HG03558 (cell line): Measurements from ENCODE around the gene SH3PXD2A.

Experiments
- ATAC-seq: cut with Tn5 transposase; IDR thresholded peaks from one replicate; pipeline ENCODE4 v1.9.1; 2021; ENCODE audit warnings: moderate number of reproducible peaks; ENCODE audit not compliant: unreplicated experiment; ENCODE audit errors: extremely low read depth

SH3PXD2A gene

DNA sequence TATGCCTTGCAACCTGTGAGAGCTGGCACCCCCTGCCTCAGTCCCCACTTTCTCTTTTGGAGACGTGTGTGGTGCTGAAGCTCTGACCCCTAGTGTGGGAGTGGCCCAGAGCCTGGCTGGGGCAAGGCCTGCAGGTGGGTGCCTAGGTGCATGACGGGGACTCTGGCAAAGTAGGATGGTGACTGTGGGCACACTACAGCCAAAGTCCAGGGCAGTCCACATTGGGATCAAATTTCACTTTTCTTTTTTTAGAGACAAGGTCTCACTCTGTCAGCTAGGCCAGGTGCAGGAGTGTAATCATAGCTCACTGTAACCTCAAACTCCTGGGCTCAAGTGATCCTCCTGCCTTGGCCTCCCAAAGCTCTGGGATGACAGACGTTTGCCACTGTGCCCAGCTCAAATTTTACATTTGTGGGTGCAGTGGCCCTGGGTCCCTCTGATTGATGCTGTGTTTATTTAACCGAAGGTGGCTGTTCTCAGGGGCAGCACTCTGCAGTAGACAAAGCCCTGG, 309.6 kb downstream of the SH3PXD2A start:
- no peak for ATAC-seq

DNA sequence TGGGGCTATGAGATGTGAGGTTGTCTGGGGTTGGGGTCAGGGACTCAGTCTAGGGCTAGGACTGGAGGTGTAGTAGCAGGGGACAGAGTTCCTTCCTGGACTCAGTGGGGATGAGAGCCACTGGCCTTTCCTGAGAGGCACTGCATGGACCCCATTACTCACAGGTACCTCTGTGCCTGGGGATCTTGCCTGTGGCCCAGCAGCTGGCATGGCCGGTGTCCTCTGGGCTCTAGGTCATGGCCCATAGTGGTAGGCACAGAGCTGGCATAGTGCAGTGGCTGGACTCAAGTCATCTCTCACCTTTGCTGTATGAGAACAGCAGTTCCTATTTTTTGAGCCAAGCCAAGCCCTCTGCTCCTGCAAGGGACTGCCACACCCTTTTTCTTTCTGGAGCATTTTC, 310.0 kb downstream of the SH3PXD2A start:
- no peak for ATAC-seq

DNA sequence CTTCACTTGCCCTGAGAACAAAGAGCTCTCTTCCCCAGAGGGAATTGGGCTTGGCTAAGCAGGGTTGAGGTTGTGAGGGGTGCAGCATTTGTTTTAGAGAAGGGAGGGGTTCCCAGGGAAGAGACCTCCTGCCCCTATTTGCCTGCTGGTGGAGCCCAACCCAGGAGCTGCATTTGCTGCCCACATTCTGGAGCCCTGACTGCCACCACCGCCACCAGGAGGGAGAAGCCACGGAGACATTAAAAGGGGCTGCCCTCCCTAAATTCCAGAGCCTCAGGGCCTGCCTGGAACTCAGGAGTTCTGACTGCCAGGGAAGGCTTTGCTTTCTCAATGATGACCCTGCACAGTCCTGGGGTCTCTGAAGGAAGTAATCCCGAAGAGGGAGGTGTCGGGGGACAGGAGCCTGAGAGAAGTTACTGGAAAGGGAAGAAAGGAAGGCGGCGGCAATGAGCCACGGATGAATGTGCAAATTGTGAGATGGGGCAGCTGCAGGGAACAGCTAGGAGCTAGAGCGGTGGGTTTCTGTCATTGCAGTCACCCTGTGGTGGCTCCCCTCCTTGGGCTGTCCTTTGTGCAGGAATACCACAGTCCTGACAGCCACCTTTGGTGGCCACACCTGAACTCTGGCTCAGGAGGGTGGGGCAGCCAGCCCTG, 310.6 kb downstream of the SH3PXD2A start:
- ATAC-seq, result no peak
